HG03159 (cell line): Measurements from ENCODE around the gene NEGR1.
A peak's percentile ranks its signal among the peaks of the same experiment; 100 is the strongest.

Experiments
- ATAC-seq: cut with Tn5 transposase; IDR thresholded peaks from one replicate; pipeline ENCODE4 v1.9.1; 2021; ENCODE audit warnings: mild to moderate bottlenecking, moderate library complexity; ENCODE audit not compliant: unreplicated experiment

NEGR1 gene

DNA sequence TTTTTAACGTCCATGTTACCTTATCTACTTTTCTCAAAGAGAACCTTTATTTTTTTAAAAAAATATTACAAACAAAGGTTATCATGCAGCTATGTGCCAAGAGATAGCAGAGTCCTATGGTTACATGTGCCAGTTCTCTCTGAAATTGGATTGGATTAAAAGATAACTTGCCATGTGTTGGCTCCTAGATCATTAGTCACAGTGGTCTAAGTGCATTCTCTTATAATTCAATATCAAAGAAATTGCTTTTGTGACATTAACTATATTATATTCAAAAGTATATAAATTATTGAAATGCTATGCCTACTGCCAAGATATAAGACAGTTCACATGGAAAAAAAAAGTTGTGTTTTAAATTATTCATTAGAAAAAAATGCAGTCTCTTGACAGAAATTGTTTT is 494.2 kb downstream of the NEGR1 start:
- no peak for ATAC-seq

DNA sequence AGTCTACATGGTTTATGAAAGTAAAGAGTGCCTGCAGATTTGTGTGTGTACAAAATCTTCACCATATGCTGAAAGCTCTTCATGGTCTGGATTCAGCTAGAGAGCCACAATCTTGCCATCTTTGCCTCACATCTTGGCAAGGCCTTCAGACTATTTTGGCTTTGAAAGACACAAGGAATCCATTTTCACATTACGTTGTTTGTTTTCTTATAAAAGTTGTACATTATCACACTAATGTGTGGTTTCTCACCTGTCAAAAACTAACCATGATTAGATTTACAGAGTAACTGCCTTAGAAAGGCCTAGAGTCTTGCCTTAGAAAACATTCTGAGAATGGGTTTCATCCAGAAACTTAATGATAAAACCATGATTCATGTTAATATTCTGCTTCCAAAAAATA is 494.6 kb downstream of the NEGR1 start:
- no peak for ATAC-seq

DNA sequence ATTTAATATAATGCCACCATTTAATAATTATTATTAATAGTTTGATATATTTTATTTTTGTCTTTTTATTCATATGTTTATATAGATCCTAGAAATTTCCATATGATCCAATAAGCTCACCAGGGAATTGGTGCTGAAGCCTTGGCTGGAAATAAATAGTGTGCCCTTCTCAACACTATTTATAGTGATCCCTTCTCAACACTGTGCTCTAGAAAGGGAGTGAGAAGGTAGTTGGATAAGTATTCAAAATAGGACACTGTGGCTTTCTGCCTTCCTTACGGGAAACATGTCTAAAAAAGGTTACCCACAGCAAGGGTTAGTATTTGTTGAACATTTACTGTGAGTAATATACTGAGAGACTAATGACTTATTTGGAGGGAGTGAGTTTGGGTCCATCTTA is 496.1 kb downstream of the NEGR1 start:
- no peak for ATAC-seq

DNA sequence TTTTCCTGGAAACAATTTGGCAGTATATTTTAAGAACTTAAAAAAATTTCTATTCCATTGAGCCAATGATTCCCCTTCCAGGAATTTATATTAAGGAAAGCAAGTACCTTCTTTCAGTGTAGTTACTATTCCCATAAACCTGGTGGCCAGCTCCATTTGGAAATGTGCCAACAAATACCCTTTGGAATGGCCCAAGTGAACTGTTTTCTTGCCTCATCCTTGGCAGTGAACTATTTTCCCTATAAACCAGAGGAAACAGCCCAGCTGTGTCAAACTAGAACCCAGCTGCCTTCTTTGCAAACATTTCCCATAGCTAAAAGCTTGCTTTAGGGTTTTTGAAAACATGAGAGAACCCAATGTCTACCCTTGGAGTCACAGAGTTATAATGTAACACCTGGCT is 496.9 kb downstream of the NEGR1 start:
- ATAC-seq, result no peak

DNA sequence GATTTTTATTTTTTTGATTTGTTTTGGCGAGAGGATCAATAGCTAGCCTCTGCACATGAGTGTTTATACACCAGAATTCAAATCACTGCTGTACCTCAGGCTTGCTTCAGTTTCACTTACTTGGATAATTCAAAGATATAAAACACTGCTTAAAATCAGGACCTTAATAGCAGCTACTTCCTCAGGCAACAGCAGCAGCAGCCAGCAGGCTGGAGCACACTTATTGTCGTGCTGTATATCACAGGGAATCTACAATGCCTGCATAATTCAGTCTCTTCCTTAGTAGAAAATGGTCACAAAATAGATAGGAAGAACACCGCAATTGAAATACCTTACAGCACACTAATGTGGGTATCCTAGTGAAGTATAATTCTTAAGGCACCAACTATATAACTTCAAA is 497.3 kb downstream of the NEGR1 start:
- no peak for ATAC-seq

DNA sequence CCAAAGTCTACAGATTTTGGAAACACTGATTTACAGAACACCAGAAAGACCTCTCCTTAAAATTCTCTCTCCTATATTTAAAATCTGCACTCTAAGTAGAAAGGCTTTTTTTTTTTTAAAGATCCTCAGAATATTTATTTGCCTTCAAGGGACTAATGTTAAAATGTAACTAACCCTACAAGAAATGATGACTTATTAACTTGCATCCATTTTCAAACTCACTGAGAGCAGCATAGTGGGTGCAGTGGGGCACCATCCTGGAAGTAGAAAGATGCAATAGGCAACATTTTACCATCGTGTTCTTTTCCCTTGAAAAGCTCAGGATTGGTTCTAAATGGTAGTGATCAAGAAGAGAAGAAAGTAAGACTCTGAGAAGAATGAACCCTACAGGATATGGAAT is 498.1 kb downstream of the NEGR1 start:
- no peak for ATAC-seq

DNA sequence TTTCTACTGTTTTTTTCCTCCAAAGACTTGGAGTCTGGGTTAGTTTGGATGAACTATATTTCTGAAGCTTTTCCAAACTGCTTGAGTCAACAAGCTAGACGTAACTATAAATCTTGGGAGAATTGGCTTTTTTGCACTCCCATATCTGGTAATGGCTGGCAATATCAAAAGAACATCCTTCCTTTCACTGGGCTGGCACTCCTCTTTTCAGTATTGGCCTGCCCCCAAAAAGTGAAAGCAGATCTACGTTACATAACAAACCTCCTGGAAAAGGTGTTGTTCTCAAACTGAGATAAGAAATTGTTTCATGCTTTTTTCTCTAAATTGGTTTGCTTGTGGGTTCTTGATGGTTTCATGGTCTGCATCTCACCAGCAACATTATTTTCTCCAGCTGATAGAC is 499.3 kb downstream of the NEGR1 start:
- no peak for ATAC-seq

DNA sequence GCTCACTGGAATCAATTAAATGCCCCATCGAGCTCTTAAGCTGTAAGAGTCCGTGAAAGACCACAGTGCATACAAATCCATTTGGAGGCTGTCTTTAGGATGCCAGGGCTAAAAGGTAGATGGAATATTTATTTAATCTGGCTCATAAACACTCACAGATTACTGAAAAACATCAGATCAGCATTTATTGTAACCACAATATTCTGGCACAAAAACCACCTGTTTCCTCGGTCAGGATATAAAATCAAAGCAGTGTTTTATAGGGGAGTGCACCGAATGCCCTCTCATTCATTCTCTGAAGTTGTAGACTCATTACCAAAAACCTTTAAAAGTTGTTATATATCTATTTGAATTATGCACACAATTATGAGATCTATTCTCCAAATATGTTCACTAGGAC is 500.9 kb downstream of the NEGR1 start:
- ATAC-seq, result no peak

DNA sequence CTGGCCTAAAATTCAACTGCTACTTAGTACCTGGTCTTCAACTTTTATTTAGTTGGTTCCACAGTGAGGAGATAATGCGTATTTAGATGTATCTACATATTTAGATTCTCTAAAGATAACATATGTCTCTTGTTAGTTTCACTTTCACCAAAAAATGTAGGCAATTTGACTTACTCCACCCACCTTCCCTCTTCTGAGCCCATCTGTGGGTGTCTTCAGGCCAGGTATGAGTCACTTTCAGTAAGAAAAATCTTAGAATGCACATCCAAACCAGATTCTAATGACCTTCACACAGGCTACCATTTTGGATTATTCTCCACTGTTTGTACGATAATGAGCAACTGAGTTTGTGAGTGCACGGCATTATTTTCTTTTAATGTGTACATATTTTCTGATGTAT is 501.7 kb downstream of the NEGR1 start:
- ATAC-seq, result peak; percentile 71

DNA sequence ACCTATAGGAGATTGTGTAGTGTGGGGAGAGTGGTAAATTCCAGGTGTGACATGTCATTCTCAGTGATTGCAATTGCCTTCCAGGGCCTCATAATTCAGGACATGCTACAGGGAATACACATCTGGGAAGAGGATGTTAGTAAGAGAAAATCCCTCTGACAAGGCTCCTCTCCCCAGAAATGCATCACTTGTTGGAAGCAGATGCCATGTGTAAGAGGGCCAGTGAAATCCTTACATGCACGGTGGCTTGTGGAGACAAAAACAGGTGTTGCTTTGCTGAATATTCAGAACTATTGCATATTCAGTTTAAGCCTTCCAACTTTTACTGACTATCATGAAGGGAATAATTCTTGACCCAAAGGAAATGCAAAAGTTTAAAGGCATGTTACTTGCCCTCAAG is 503.4 kb downstream of the NEGR1 start:
- no peak for ATAC-seq

DNA sequence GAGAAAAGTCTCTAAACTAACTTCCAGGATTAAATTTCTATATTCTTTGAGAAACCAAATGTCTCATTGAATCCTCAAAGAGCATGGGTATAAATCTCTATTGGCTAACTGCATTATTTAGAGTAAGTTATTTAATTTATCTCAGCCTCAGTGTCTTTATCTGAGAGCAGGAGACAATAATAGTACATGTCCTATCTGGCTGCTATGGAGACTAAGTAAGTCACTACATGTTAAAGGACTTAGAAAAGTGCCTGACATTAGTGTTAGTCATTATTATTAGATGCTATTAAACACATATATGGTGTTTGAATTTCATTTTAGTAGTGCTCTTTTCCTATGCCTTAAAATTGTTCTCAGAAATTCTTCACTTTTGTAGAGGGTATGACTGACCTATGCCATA is 505.2 kb downstream of the NEGR1 start:
- no peak for ATAC-seq

DNA sequence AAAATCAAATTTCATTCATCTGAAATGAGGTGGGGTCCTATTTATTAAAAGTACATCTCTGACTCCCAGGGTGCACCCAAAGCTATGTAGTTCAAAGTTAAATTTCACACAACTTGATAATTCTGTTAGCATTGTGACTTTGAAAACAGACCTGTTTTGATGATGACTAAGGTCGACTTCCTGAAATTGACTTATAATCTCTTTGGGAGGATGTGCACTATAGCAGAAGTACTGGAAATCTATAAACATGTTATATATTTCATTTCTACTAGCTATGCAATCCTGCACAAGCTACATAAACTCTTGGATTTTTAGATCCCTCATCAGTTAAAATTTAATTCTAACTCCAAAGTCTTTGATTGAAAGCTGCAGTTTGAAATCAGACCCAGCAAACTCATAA is 507.6 kb downstream of the NEGR1 start:
- no peak for ATAC-seq

DNA sequence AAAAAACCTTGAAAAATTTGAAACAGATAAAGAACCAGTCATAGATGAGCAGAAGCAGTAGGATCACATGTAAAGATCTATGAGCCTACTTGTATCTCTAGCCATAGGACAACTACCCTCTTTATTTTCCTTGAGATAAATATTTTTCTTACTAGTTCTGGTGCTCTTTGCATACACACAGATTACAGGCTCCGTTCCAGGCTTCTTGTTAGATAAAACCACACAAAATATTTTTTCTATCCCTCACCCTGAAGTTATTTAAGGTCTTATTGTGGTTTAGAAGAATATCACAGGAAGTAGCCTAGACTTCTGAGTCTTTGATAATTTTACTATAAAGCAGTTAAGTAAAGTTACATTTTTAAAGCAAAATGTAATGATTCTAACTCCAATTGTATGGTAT is 512.2 kb downstream of the NEGR1 start:
- no peak for ATAC-seq

DNA sequence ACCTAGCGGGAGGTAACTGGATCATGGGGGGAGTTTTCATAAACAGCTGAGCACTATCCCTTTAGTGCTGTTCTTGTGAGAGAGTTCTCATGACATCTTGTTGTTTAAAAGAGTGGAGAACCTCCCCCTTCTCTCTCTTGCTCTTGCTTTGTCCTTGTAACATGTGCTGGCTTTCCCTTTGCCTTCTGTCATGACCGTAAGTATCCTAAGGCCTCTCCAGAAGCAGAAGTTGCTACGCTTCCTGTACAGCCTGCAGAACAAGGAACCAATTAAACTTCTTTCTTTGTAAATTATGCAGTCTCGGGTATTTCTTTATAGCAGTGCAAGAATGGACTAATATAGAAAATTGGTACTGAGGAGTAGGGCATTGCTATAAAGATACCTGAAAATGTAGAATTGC is 515.6 kb downstream of the NEGR1 start:
- no peak for ATAC-seq

DNA sequence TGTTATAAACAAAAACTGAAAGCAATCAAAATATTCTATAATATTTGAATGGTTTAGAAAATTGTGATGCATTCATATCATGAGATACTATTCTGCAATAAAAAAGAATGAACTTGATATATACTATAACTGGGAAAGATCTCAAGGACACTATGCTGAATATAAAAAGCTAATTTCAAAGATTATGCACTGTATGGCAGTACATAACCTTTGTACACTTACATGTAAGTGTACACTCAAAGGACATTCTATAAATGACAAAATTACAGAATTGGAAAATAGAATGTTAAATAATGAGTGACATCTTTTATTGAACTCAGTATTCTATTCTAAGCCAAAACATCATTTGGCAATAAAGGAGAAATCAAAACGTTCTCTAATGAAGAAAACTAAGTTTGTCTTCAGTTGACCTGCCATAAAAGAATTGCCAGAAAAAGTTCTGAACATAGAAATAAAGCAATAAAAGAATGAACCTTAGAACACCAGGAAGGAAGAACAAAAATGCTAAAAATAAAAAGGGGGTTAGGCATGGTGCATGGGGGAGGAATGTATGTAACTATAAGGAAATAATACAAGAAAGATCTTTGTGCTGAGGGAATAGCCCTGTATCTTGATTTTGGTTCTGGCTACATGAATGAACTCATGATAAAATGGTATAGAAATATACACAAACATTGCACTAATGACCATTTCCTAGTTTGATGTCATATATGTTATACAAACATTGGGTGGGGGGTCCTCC is 519.7 kb downstream of the NEGR1 start:
- ATAC-seq, result no peak

DNA sequence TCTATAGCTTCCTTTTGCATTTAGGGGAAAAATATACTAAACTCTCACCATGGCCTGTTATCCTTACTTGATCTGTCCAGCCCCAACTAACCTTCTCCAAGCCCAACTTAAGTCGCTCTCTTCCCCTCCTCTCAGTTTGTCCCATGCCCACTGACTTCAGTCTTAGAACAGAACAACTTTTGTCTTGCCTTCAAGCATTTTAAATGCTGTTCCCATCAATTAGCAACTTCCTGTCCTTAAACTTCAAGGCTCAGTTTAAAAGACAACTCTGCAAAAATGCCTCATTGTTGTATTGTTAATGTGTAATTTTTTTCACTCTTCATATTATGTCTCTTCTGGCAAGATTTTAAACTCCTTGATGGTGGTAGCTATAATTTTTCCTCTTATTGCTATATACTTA is 526.9 kb downstream of the NEGR1 start:
- no peak for ATAC-seq

DNA sequence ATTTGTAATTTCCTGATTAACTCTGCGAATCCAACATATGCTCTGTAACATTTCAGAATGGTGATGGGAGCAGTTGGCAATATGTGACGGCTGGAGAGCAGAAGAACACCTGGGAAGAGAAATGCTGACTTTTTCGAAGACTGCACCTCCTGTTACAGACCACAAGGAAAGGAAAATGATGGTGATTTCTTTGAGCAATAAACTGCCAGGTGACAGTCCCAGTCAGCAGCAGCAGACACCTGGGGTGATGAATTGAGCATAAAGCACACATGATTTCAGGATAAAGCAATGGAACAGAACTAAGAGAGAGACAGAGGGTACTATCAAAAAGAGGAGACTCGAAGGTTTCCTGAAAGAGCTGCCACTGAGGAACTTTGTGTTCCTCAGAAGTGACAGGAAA is 528.6 kb downstream of the NEGR1 start:
- no peak for ATAC-seq

DNA sequence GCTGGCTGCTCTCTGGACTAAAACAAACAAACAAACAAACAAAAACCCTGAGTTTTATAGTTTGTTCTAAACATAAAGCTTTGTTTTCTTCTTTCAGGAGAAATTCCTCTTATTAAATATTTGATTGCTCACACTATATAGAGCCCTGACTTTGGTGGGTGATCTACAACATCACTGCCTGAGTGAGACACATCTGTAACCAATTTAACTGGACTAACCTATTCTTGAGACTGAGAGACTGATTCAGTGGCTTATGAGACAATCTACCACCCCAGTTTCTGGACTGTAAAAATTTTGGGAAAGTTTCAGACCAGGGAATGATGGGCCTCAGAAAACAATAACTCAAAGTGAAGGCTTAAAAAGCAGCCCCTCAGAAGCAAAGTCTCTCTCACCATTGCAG is 537.0 kb downstream of the NEGR1 start:
- no peak for ATAC-seq

DNA sequence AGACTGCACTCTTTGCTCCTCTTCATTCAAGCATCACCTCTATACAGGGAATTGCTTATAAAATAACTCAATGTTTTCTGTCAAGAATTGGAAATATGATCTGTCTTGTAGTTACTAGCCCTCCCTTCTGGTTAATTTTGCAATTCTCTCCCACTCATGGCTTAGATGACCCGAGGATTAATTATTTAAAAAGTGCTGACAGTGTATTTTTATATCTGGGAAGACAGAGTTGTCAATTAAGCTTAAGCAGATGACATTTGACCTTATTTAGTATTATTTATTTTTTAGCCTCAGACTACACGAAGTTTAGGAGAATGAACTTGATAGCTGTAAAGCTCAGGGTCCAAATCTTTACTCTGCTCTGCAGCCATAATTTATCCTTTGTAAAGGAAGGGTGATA is 538.5 kb downstream of the NEGR1 start:
- ATAC-seq, result no peak

DNA sequence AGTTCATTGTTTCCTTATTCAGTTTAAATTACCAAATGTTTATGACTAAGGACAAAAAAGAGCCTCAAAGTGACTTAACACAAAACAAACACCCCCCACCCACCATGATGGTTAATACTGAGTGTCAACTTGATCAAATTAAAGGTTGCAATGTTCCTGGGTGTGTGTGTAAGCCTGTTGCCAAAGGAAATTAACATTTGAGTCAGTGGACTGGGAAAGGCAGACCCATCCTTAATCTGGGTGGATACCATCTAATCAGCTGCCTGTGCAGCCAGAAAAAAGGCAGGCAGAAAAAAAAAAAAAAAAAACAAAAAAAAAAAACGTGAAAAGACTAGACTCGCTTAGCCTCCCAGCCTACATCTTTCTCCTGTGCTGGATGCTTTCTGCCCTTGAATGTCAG is 543.4 kb downstream of the NEGR1 start:
- ATAC-seq, result no peak

DNA sequence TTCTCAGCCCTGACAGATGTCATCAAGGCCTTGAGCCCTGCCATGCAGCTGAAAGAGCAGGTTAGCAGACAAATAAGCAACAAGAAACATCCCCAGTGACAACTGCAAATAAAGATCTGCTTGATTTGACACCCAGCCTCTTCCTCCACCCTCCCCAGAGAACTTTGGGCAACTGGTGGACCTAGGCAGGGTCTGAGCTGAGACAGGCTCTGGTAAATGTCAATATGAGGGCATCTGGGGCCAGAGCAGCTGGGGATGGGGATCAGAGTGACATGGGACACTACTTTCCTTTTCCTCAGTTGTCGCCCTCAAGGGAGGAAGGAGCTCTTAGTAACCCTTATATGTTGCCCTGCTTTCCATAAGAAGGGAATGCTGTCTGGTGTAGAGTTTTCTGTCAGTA is 544.1 kb downstream of the NEGR1 start:
- no peak for ATAC-seq

DNA sequence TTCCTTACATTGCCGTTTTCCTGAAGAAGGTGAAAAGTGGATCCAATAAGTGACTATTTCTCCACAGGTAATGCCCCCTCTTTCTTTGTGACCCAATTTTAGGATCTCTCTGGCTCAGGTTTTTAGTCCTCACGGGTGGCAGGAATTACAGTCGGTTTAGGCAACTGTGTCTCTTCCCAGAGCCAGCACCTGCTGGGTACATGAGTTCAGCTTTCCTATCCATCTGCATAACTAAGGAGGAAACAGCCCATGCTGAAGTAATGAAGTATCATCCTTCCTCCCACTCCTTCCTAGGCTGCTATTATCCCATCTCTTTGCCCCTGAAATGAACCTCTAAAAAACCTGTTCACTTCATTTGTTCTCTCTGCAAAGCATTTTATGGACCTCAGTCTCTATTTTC is 544.6 kb downstream of the NEGR1 start:
- ATAC-seq, result no peak

DNA sequence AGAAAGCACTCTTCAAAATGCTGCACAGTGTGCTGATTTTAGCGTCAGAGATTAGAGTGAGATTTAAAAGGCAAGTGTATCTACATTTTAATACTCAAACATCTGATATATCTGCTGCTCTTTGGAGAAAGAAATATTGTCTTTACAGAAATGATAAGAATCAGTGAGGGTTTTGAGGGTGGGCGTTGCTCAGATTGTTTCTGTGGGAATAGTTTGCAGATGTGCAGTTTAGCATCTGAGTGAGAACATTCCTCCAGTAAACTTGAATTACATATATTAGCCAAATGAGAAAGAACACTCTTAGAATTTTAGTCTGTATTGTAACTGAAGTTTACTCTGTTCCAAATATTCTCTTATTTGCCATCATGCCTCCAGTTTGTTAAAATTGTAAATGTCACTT is 549.2 kb downstream of the NEGR1 start:
- no peak for ATAC-seq
